OCI-LY7 (cell line): ENCODE measurements around the gene ZDHHC14.

ENCODE experiments used
- CTCF ChIP-seq: fragments of 200-600 bp; sonication (generic); conservative IDR thresholded peaks from 2 replicates; pipeline ENCODE4 v1.5.1; 2014; ENCODE audit warnings: mild to moderate bottlenecking, antibody characterized with exemption, low read length, moderate library complexity, mixed read lengths
- EZH2phosphoT487 ChIP-seq: fragments of 200-600 bp; sonication (generic); IDR thresholded peaks from 2 replicates; pipeline ENCODE4 v1.6.1; 2018; ENCODE audit warnings: low read depth, borderline replicate concordance, mild to moderate bottlenecking, mixed run types, antibody characterized with exemption, low read length, moderate library complexity, mixed read lengths

- no peak for TF ChIP-seq CTCF
- no peak for TF ChIP-seq EZH2phosphoT487
Measured at GRCh38 chr6:157438611-157439111, 57.7 kb downstream of the ZDHHC14 start.
